Measurements from ENCODE around the gene ADAD1. TPM values are rescaled to one million over a fixed set of nuclear protein-coding genes. Genes with fewer than 3 reads are reported as not detected.

Gene ADAD1
- total RNA-seq, 1 experiment from 2014 or later = not detected

DNA sequence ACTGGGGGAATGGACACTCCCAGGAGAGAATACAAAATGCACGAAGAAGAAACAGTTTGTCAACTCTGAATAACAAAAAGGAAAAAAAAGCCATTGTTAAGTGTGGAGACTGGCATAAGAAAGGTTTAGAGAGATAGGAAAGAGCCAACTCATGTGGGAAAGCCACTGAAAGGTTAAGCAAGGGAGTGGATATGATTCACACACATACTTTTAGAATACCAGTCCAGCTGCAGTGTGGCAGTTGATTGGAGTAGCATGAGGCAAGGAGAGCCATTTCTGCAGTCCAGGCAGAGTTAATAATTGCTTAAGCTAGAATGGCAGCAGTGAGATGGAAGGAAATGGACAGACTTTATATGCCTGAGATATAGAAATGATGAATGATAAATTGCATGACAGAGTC lies 36.9 kb upstream of the ADAD1 start:
- DNase-seq (ENCODE audit: low read depth, low spot score) (no peak), ATAC-seq (no peak)
- Histone ChIP-seq H2AFZ (ENCODE audit: low read depth, low read length, poor library complexity, severe bottlenecking) (no peak overlapping the region), H3K36me3 (ENCODE audit: control insufficient read depth in 1 of 2, insufficient read depth in 2 of 2, low read length in 2 of 2) (no peaks in the 10 kb centered on the region), H3K4me3 (replicated peaks in 1 of 2; ENCODE audit: low read depth in 1 of 2, low read length in 2 of 2) (no peak overlapping the region), H3K4me1 (ENCODE audit: control insufficient read depth in 1 of 2, insufficient read depth in 2 of 2, low read length in 2 of 2) (no peaks in the 10 kb centered on the region), H4K20me1 (ENCODE audit: insufficient read depth) (no peaks in the 10 kb centered on the region), H3K27ac (ENCODE audit: low read depth, low read length) (no peak overlapping the region), H3K9me3 (ENCODE audit: control insufficient read depth in 1 of 2, insufficient read depth in 1 of 2, low read depth in 1 of 2, low read length in 2 of 2) (no peaks in the 10 kb centered on the region), H3K4me2 (ENCODE audit: low read length) (no peak overlapping the region), H3K9ac (ENCODE audit: low read length) (no peak overlapping the region), H3K27me3 (ENCODE audit: insufficient read depth, low read length) (no peaks in the 10 kb centered on the region), H3K79me2 (ENCODE audit: insufficient read depth, low read length) (no peaks in the 10 kb centered on the region), H3K9me2 (ENCODE audit: insufficient read depth) (no peaks in the 10 kb centered on the region)
- TF ChIP-seq FOSL1 (IDR thresholded peaks at IDR 0.05; ENCODE audit: low read depth) (no peak), ELF1 (IDR thresholded peaks at IDR 0.05; ENCODE audit: borderline replicate concordance, low read depth) (no peak), CBX3 (IDR thresholded peaks at IDR 0.05; ENCODE audit: low read depth) (no peak), EZH2 (IDR thresholded peaks at IDR 0.05) (no peak), EZH2phosphoT487 (IDR thresholded peaks at IDR 0.05; ENCODE audit: borderline replicate concordance) (no peak), ZBTB33 (IDR thresholded peaks at IDR 0.05; ENCODE audit: extremely low read depth, insufficient replicate concordance, low read length) (no peak), RAD21 (IDR thresholded peaks at IDR 0.05; ENCODE audit: low read depth) (no peak), SP1 (IDR thresholded peaks at IDR 0.05; ENCODE audit: low read depth) (no peak), SRF (IDR thresholded peaks at IDR 0.05; ENCODE audit: low read depth) (no peak)
- TF ChIP-seq, protein P1, sequence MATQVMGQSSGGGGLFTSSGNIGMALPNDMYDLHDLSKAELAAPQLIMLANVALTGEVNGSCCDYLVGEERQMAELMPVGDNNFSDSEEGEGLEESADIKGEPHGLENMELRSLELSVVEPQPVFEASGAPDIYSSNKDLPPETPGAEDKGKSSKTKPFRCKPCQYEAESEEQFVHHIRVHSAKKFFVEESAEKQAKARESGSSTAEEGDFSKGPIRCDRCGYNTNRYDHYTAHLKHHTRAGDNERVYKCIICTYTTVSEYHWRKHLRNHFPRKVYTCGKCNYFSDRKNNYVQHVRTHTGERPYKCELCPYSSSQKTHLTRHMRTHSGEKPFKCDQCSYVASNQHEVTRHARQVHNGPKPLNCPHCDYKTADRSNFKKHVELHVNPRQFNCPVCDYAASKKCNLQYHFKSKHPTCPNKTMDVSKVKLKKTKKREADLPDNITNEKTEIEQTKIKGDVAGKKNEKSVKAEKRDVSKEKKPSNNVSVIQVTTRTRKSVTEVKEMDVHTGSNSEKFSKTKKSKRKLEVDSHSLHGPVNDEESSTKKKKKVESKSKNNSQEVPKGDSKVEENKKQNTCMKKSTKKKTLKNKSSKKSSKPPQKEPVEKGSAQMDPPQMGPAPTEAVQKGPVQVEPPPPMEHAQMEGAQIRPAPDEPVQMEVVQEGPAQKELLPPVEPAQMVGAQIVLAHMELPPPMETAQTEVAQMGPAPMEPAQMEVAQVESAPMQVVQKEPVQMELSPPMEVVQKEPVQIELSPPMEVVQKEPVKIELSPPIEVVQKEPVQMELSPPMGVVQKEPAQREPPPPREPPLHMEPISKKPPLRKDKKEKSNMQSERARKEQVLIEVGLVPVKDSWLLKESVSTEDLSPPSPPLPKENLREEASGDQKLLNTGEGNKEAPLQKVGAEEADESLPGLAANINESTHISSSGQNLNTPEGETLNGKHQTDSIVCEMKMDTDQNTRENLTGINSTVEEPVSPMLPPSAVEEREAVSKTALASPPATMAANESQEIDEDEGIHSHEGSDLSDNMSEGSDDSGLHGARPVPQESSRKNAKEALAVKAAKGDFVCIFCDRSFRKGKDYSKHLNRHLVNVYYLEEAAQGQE (IDR thresholded peaks at IDR 0.05; ENCODE audit: low read depth) = no peak
- intact Hi-C loops (cut with micrococcal nuclease) = no loop called here
- BruUV-seq (replicated peaks) = no TSS peak
- RAD21 ChIA-PET (ENCODE audit: low non-redundant PET in 1 of 2, low total read pairs in 2 of 2, uncharacterized antibody in 2 of 2, unreplicated experiment in 2 of 2) = no interaction called here
- POLR2A ChIA-PET = no interaction called here
- CTCF ChIA-PET = no interaction called here

Data from HCT116 (cell line).